Breast epithelium (tissue), 4 donors: Measurements from ENCODE around the gene DIP2A. TPM values are rescaled to one million over a fixed set of nuclear protein-coding genes. Genes with fewer than 3 reads are reported as not detected.

Experiments
- DNase-seq, 2 donors: peaks; one replicate each; pipeline ENCODE4 v3.0.0-alpha.2; 2019; ENCODE audit warnings: low spot score in 2 of 2
- H3K27ac ChIP-seq, 2 donors: fragments of 200-600 bp; sonication (generic) in 1 of 2; one replicate each; pipeline ENCODE4 v1.5.1; 2016 to 2019; ENCODE audit warnings: mild to moderate bottlenecking in 1 of 2
- H3K27me3 ChIP-seq, 2 donors: fragments of 200-600 bp; sonication (generic) in 1 of 2; one replicate each; pipeline versions ENCODE4 v1.5.1 to v1.6.0; 2017 to 2019; ENCODE audit warnings: control low read depth in 1 of 2, mild to moderate bottlenecking in 1 of 2
- H3K36me3 ChIP-seq: fragments of 200-600 bp; one replicate; pipeline ENCODE4 v1.5.1; 2019
- H3K4me1 ChIP-seq, 2 donors: fragments of 200-600 bp; sonication (generic); one replicate each; pipeline ENCODE4 v1.5.1; 2016 to 2019; ENCODE audit warnings: control low read depth in 1 of 2
- H3K4me3 ChIP-seq, 3 donors: fragments of 200-600 bp; sonication (generic); 1 replicate in 2 of 3; 2 replicates in 1 of 3; pipeline ENCODE4 v1.5.1; 2016 to 2019; ENCODE audit warnings: mild to moderate bottlenecking in 3 of 3, moderate library complexity in 2 of 3
- H3K9me3 ChIP-seq, 2 donors: fragments of 200-600 bp; sonication (generic) in 1 of 2; one replicate each; pipeline ENCODE4 v1.5.1; 2016 to 2019; ENCODE audit warnings: control low read depth in 1 of 2
- CTCF ChIP-seq, 3 donors: fragments of 450-650 bp; IDR thresholded peaks; one replicate each; pipeline ENCODE4 v1.5.1; 2016 to 2017; ENCODE audit warnings: antibody characterized with exemption in 3 of 3, mild to moderate bottlenecking in 3 of 3, moderate library complexity in 3 of 3
- POLR2A ChIP-seq: fragments of 450-650 bp; IDR thresholded peaks from one replicate; pipeline ENCODE4 v1.6.1; 2016; ENCODE audit warnings: antibody characterized with exemption, mild to moderate bottlenecking, moderate library complexity
- POLR2AphosphoS5 ChIP-seq, 3 donors: sonication (generic); formaldehyde crosslinking; IDR thresholded peaks; one replicate each; pipeline ENCODE4 v1.6.1; 2017; ENCODE audit warnings: antibody characterized with exemption in 3 of 3
- intact Hi-C: fragments of 100-400 bp; cut with DNase I; formaldehyde crosslinking; loops from one replicate; pipeline ENCODE4 v1.15.1; 2023; ENCODE audit warnings: low total_unique reads
- total RNA-seq, 3 donors: library from RNA; depleted of rRNA; stranded (reverse); fragments of >200 nt; gene quantifications; one replicate each; pipeline ENCODE4 v1.1.0, GENCODE V29; 2016

Gene DIP2A
- total RNA-seq, 3 donors from 2014 or later: 32.6 to 43.9 (median 42.0) TPM

DNA sequence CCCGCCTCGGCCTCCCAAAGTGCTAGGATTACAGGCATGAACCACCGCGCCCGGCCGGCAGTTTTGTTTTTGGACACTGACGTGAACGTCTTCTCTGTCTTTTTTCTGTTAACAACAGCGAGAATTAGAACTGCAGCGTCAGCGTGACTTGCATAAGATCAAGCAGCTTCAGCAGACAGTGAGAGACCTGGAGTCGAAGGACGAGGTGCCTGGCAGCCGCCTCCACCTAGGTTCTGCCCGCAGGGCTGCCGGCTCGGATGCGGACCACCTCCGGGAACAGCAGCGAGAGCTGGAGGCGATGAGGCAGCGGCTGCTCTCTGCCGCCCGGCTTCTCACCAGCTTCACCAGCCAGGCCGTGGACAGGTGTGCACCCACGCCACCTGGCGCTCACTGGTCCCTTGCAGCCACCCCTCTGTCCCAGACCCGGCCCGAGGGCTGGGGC lies 22.9 kb upstream of the DIP2A start:
- Histone ChIP-seq H3K4me3 (no peak overlapping the region), H3K27me3 (no peaks in the 10 kb centered on the region), H3K4me1 (no peaks in the 10 kb centered on the region), H3K36me3 (no peaks in the 10 kb centered on the region), H3K27ac (no peak overlapping the region), H3K9me3 (no peaks in the 10 kb centered on the region)
- TF ChIP-seq POLR2A (no peak), CTCF (IDR thresholded peaks at IDR 0.05) (no peak), POLR2AphosphoS5 (IDR thresholded peaks at IDR 0.05) (no peak)
- no peak for DNase-seq
- intact Hi-C loops: no loop called here

DNA sequence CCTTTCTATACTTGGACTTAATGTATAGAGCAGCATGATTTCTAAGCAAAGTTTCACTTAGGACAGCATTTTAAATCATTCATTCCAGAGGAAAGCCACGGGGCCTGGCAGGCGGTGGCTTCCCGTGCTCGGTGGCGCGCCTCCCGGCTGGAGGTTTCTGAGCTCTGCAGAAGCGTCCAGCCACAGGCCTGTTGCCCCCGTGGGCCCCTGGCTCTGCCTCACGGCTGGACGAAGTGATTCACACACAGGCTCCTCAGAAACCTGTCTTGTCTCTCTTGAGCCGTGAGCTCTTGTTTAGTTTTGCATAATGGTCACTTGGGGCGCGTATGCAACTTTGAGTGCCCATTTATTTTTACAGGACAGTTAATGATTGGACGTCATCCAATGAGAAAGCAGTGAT lies 22.1 kb upstream of the DIP2A start:
- Histone ChIP-seq H3K4me1 (no peaks in the 10 kb centered on the region), H3K4me3 (no peak overlapping the region), H3K27ac (no peak overlapping the region), H3K27me3 (no peaks in the 10 kb centered on the region), H3K36me3 (peaks cover 4% of the 10 kb centered on the region), H3K9me3 (no peaks in the 10 kb centered on the region)
- DNase-seq: no peak
- no peak for TF ChIP-seq POLR2AphosphoS5 (IDR thresholded peaks at IDR 0.05)
- TF ChIP-seq POLR2A: no peak
- no peak for TF ChIP-seq CTCF (IDR thresholded peaks at IDR 0.05)
- intact Hi-C loops: no loop called here

GRCh38 chr21:46437096-46437498 lies 21.6 kb upstream of the DIP2A start:
- H3K4me3 ChIP-seq: no peak overlapping the region
- H3K9me3 ChIP-seq: no peaks in the 10 kb centered on the region
- no peaks in the 10 kb centered on the region for H3K27me3 ChIP-seq
- H3K36me3 ChIP-seq: peaks cover 4% of the 10 kb centered on the region
- DNase-seq: no peak
- H3K27ac ChIP-seq: no peak overlapping the region
- H3K4me1 ChIP-seq: no peaks in the 10 kb centered on the region
- TF ChIP-seq POLR2AphosphoS5 (IDR thresholded peaks at IDR 0.05) (no peak), CTCF (IDR thresholded peaks at IDR 0.05) (no peak), POLR2A (no peak)
- intact Hi-C loops: no loop called here

- Histone ChIP-seq H3K4me1 (no peaks in the 10 kb centered on the region), H3K4me3 (no peak overlapping the region), H3K9me3 (no peaks in the 10 kb centered on the region), H3K27me3 (no peaks in the 10 kb centered on the region), H3K27ac (no peak overlapping the region), H3K36me3 (peaks cover 4% of the 10 kb centered on the region)
- no peak for DNase-seq
- intact Hi-C loops: no loop called here
- TF ChIP-seq POLR2AphosphoS5 (IDR thresholded peaks at IDR 0.05) (no peak), POLR2A (no peak), CTCF (IDR thresholded peaks at IDR 0.05) (no peak)
Observed at GRCh38 chr21:46437511-46437910, 21.2 kb upstream of the DIP2A start.

GRCh38 chr21:46438241-46438640 lies 20.4 kb upstream of the DIP2A start:
- Histone ChIP-seq H3K27me3 (no peaks in the 10 kb centered on the region), H3K36me3 (peaks cover 4% of the 10 kb centered on the region), H3K9me3 (no peaks in the 10 kb centered on the region), H3K4me3 (no peak overlapping the region), H3K27ac (no peak overlapping the region), H3K4me1 (no peaks in the 10 kb centered on the region)
- no peak for DNase-seq
- intact Hi-C loops: no loop called here
- TF ChIP-seq POLR2AphosphoS5 (IDR thresholded peaks at IDR 0.05) (no peak), POLR2A (no peak), CTCF (IDR thresholded peaks at IDR 0.05) (no peak)
